Fibroblast of lung (primary cell): ENCODE results near the gene INO80C.

ENCODE experiments used
- EZH2 ChIP-seq: IDR thresholded peaks from 2 replicates; pipeline ENCODE4 v1.5.1; 2012; ENCODE audit warnings: low read length, control low read depth, mild to moderate bottlenecking; ENCODE audit errors: missing control alignments
- TF ChIP-seq, protein P1 (sequence below), 2 donors: IDR thresholded peaks in 1 of 2; conservative IDR thresholded peaks in 1 of 2; 1 replicate in 1 of 2; 2 replicates in 1 of 2; pipeline ENCODE4 v1.5.1; 2011 to 2012; ENCODE audit warnings: low read length in 2 of 2, control low read depth in 1 of 2, inconsistent platforms in 1 of 2, low read depth in 1 of 2, mild to moderate bottlenecking in 1 of 2

- TF ChIP-seq, protein P1, sequence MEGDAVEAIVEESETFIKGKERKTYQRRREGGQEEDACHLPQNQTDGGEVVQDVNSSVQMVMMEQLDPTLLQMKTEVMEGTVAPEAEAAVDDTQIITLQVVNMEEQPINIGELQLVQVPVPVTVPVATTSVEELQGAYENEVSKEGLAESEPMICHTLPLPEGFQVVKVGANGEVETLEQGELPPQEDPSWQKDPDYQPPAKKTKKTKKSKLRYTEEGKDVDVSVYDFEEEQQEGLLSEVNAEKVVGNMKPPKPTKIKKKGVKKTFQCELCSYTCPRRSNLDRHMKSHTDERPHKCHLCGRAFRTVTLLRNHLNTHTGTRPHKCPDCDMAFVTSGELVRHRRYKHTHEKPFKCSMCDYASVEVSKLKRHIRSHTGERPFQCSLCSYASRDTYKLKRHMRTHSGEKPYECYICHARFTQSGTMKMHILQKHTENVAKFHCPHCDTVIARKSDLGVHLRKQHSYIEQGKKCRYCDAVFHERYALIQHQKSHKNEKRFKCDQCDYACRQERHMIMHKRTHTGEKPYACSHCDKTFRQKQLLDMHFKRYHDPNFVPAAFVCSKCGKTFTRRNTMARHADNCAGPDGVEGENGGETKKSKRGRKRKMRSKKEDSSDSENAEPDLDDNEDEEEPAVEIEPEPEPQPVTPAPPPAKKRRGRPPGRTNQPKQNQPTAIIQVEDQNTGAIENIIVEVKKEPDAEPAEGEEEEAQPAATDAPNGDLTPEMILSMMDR (conservative IDR thresholded peaks at IDR 0.05 in 1 of 2, IDR thresholded peaks at IDR 0.05 in 1 of 2; ENCODE audit: low read depth in 1 of 2, low read length in 2 of 2), result no peak
- no peak for TF ChIP-seq EZH2
These were observed 16.5 kb upstream of the INO80C start for GRCh38 chr18:35514283-35514682.
